LNCAP (cell line): ENCODE results near the gene LRRC19.

ENCODE experiments used
- TF ChIP-seq, protein P1 (sequence below): fragments of 450-650 bp; IDR thresholded peaks from 2 replicates; pipeline ENCODE4 v1.5.1; 2017; ENCODE audit warnings: mild to moderate bottlenecking

LRRC19 gene

DNA sequence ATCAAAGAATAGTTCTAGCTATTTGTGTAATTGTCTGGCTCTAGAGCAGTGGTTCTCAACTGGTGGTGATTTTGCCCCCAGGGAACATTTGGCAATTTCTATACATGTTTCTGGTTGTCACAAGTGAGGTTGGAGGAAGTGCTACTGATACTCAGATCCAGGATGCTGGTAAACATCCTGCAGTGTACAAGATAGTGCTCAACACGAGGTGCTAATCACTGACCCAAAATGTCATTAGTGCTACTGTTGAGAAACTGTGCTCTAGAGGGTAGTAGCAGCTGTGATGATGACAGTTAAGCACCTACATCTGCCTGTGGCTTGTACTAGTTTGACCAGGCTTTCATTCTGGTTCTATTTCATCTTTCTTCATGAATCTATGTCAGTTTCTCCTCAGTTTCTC, 22.1 kb downstream of the LRRC19 start:
- TF ChIP-seq, protein P1, sequence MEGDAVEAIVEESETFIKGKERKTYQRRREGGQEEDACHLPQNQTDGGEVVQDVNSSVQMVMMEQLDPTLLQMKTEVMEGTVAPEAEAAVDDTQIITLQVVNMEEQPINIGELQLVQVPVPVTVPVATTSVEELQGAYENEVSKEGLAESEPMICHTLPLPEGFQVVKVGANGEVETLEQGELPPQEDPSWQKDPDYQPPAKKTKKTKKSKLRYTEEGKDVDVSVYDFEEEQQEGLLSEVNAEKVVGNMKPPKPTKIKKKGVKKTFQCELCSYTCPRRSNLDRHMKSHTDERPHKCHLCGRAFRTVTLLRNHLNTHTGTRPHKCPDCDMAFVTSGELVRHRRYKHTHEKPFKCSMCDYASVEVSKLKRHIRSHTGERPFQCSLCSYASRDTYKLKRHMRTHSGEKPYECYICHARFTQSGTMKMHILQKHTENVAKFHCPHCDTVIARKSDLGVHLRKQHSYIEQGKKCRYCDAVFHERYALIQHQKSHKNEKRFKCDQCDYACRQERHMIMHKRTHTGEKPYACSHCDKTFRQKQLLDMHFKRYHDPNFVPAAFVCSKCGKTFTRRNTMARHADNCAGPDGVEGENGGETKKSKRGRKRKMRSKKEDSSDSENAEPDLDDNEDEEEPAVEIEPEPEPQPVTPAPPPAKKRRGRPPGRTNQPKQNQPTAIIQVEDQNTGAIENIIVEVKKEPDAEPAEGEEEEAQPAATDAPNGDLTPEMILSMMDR, result no peak

DNA sequence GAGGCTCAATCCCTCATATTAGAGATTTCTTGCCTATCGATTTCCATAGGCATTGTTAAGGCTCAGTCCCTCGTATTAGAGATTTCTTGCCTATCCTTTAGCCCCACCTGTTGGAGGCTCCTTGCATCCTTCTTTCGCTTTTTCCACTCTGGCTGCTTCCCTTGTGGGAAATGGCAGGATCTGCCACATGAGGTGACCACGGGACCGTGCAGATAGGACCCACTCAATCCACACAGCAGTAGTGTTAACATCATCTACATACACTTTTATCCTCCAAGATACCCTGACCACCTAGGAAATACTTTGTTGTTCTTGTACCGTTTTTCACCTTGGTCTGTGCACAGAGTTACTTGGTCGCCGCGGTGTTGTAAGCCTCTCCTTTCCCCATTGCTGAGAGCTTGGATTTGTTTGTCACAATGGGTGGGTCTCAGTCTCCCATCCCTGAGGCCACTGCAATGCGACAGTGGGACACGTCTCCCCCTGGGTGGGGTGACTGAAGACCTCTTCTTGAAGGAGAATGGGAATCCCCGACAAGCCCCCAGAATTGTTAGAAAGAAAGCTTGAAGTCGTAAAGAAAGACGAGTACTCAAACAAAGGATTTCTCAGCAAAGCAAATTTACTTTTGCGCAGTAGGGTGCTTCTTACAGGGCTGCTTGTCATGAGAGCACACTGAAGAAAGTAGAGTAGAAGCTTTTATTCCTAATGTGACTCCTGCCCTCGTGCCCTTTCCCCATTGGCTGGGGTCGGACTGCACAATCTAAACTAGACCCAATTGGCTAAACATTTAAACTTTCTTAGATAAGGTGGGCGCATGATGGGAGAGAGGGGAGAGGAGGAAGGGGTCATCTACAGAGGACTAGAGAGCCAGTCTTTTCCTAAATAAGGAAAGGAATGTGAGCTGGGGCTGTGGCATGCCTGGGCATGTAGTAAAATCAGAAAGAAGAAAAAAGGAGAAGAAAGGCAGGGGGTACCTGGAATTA, 29.5 kb downstream of the LRRC19 start:
- TF ChIP-seq, protein P1, result peak; percentile 25; the same call in 1 of the 2 replicates

DNA sequence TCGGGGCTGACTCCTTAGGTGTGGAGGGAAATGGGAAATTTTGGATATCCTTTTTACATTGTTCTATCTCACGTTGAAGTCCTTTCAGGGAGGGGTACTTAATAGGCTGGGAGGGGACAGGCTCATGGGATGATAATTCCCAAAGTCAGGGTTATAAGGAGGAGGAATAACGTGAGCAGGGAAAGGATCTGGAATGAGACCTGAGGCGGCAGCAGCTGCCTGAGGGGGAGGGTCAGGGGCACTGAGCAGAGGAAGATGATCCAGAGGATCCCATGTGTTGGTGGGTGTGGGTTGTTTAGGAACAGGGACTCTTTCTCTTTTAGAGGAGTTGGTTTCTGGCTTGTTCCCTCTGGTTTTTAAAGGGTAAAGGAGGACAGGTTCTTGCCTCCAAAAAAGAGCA, 30.5 kb downstream of the LRRC19 start:
- TF ChIP-seq, protein P1, result no peak

DNA sequence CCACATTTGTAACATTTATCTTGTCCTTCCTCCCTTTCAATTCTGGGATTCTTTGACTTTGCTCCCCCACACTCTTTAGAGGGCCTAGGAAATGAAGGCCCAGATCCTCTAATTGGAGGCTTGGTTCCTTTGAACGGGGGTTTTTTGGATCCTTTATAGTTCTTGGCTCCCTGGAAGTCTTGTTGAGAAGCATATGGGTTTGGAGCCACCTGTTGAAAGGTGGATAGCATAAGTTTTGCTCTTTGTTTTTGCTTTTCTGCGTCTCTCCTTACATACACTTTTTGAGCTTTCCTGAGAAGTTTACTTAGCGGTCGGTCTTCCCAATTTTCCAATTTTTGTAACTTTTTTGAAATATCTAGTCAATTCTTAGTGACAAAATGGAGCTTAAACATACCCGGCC, 31.5 kb downstream of the LRRC19 start:
- TF ChIP-seq, protein P1, result no peak

DNA sequence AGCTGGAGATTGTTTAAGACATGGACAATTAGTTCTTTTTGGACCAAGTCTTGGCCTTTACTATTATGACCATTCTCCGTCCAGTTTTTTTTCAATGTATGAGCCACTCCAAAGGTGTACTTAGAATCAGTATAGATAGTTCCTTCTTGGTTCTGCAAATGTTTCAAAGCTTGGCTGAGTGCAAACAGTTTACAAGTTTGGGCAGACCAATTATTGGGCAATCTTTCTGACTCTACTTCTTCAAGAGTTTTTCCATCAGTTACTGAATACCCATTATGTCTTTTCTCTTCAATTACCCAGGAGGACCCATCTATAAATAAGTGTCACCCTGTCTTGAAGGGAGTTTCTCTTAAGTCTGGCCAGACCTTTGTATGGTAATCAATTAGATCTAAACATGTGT, 33.8 kb downstream of the LRRC19 start:
- TF ChIP-seq, protein P1, result no peak

DNA sequence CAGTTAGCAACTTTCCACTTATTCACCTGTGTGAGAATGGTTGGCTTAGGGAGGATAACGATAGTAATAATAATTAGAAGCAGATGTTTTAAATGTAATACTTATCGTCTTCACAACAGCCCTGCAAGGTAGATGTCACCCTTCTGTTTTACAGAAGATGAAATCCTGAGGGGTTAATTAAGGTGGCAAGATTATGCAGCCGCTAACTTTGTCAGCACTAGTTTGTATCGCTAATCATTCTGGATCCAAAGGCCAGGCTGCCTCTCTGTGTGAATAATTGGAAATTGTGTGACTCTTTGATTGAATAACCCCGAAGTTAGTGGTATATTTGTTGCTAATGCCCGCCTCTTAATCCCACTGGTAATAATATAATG, 48.6 kb downstream of the LRRC19 start:
- TF ChIP-seq, protein P1, result no peak

DNA sequence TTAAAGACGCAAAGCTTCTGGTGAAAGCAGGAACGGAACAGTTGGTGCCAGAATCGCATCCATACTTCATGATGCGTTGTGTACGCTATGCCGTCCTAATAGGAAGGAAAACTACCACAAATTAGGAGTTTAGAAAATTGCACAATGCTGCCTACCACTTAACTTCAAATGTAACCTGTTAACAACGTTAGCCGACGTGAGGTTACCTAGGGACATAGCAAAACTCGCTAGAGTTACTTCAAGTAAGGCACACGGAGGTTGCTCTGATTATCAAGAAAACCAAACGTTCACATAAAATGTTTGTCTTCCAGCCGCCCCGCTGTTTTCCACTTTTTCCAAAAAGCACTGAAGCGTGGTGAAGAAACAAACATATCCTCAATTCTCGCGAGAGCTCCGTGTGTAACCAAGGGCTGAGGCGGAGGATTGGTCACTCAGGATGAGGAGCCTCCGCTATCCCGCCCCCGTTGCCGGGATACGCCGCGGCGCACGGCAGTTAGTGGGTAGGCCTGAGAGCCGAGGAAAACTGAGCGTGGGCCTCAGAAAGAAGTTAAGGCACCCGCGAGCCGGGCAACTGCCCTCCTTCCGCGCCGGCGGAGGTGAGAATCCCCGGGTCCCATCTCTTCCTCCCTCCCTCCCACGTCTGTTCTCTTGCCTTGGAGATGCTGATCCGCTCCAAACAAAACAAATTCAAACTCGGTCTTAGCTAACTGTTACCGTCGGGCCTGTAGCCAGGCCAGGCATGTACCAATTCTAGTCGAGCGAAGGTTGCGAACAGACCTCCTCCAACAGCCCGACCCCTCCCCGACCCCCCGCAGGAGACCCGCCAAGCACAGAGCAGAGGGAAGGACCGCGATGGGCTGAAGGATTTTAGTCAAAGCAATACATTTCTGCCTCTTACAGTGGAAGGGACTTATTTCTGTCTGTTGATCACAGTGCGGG, 49.3 kb downstream of the LRRC19 start, which contains the start of gene IFT74:
IFT74 (plus strand) TSS at position 492 of the 939 bp plus-strand sequence. CDS start 5,556 bp downstream, outside the sequence.
- TF ChIP-seq, protein P1, result no peak
